Astrocyte (in vitro differentiated cells and primary cell): ENCODE data around the gene PNKP. TPM values are rescaled to one million over a fixed set of nuclear protein-coding genes. Genes with fewer than 3 reads are reported as not detected.

Source experiments
- DNase-seq: peaks from one replicate; pipeline ENCODE4 v3.0.0-alpha.2; 2010; ENCODE audit warnings: low read depth
- FAIRE-seq: peaks from 2 replicates; lab custom pipeline; 2011; peaks lifted over from hg19 to GRCh38; lab: Jason Lieb, UNC
- H2AFZ ChIP-seq: 2 replicates; pipeline ENCODE4 v1.6.0; 2012; ENCODE audit warnings: low read depth, low read length, inconsistent platforms
- H3K27ac ChIP-seq: 2 replicates; pipeline ENCODE4 v1.5.1; 2011; ENCODE audit warnings: low read depth, low read length, inconsistent platforms
- H3K27me3 ChIP-seq: 2 replicates; pipeline ENCODE4 v1.6.0; 2011; ENCODE audit warnings: low read length, inconsistent platforms; ENCODE audit not compliant: insufficient read depth
- H3K36me3 ChIP-seq: 2 replicates; pipeline ENCODE4 v1.5.1; 2011; ENCODE audit warnings: low read length, inconsistent platforms; ENCODE audit not compliant: insufficient read depth
- H3K4me1 ChIP-seq: 2 replicates; pipeline ENCODE4 v1.5.1; 2011; ENCODE audit warnings: low read length, inconsistent platforms; ENCODE audit not compliant: insufficient read depth
- H3K4me2 ChIP-seq: 2 replicates; pipeline ENCODE4 v1.6.0; 2012; ENCODE audit warnings: low read length, inconsistent platforms
- H3K4me3 ChIP-seq: 2 replicates; pipeline ENCODE4 v1.5.1; 2011; ENCODE audit warnings: low read depth, mild to moderate bottlenecking, low read length, inconsistent platforms; ENCODE audit not compliant: insufficient read depth
- H3K79me2 ChIP-seq: 2 replicates; pipeline ENCODE4 v1.6.0; 2012; ENCODE audit warnings: mild to moderate bottlenecking, low read length, inconsistent platforms; ENCODE audit not compliant: insufficient read depth
- H3K9ac ChIP-seq: 2 replicates; pipeline ENCODE4 v1.6.0; 2012; ENCODE audit warnings: mild to moderate bottlenecking, low read length, inconsistent platforms
- H3K9me3 ChIP-seq: 2 replicates; pipeline ENCODE4 v1.5.1; 2012; ENCODE audit warnings: low read depth, mild to moderate bottlenecking, low read length, inconsistent platforms; ENCODE audit not compliant: insufficient read depth
- H4K20me1 ChIP-seq: 2 replicates; pipeline ENCODE4 v1.6.0; 2012; ENCODE audit warnings: low read length, inconsistent platforms; ENCODE audit not compliant: insufficient read depth
- H3K27ac Mint-ChIP-seq: one replicate; pipeline ENCODE4 v1.8.0; 2021; ENCODE audit warnings: mild to moderate bottlenecking, mixed read lengths; ENCODE audit not compliant: unreplicated experiment
- H3K27me3 Mint-ChIP-seq: one replicate; pipeline ENCODE4 v1.8.0; 2021; ENCODE audit warnings: low read depth, mixed read lengths; ENCODE audit not compliant: unreplicated experiment
- H3K36me3 Mint-ChIP-seq: one replicate; pipeline ENCODE4 v1.8.0; 2021; ENCODE audit warnings: low read depth, mixed read lengths; ENCODE audit not compliant: unreplicated experiment
- H3K4me1 Mint-ChIP-seq: one replicate; pipeline ENCODE4 v1.8.0; 2021; ENCODE audit warnings: low read depth, mixed read lengths; ENCODE audit not compliant: unreplicated experiment
- H3K4me3 Mint-ChIP-seq: one replicate; pipeline ENCODE4 v1.8.0; 2021; ENCODE audit warnings: mild to moderate bottlenecking, moderate library complexity, mixed read lengths; ENCODE audit not compliant: unreplicated experiment
- H3K9me3 Mint-ChIP-seq: one replicate; pipeline ENCODE4 v1.8.0; 2021; ENCODE audit warnings: mild to moderate bottlenecking, mixed read lengths; ENCODE audit not compliant: unreplicated experiment
- EZH2 ChIP-seq: IDR thresholded peaks from 2 replicates; pipeline ENCODE4 v1.6.1; 2012; ENCODE audit warnings: mild to moderate bottlenecking, low read length, inconsistent platforms; ENCODE audit not compliant: insufficient read depth
- total RNA-seq: library from RNA; stranded (reverse); gene quantifications from 2 replicates; pipeline ENCODE4 v1.2.1, GENCODE V29; 2021
- TF ChIP-seq, protein P1 (sequence below): IDR thresholded peaks from 2 replicates; pipeline ENCODE4 v1.5.1; 2011; ENCODE audit warnings: low read depth, mild to moderate bottlenecking, inconsistent platforms, low read length, moderate library complexity; ENCODE audit not compliant: insufficient read depth

Gene PNKP
- total RNA-seq, 1 donor from 2014 or later = 54.8 TPM

DNA sequence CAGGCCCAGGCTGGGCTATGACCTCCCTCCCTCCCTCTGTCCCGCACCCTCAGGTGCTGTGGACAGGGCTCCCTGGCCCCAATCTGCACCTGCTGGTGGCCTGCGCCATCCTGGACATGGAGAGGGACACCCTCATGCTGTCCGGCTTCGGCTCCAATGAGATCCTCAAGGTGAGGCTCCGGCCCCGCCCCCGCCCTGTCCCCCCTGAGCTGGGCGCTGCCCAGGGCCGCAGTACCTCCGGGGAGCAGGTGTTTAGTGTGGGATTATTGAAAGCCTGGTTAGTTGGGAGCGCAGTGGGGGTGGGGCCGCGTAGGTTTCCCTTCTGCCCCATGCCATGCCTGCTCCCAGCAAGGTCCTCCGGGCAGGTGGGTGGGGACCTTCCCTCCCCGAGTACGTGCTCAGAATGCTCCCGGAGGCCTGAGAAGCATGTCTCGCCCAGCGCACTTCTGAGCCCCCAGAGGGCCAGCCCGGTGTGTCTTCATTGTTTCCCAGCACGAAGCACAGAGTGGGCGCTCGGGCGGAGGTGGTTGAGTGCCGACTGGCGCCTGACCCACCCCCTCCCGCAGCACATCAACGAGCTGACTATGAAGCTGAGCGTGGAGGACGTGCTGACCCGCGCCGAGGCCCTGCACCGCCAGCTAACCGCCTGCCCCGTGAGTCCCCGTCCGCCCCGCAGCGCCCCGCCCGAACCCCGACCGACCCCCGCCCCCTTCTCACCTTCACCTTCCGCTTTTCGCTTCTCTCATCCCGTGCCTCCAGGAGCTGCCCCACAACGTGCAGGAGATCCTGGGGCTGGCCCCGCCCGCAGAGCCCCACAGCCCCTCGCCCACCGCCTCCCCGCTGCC, 20.5 kb upstream of the PNKP start:
- Histone ChIP-seq H3K27me3 (no peaks in the 10 kb centered on the region), H3K4me1 (peaks cover 3% of the 10 kb centered on the region), H4K20me1 (no peaks in the 10 kb centered on the region), H3K9me3 (peaks cover 10% of the 10 kb centered on the region), H2AFZ (no peak overlapping the region), H3K79me2 (no peaks in the 10 kb centered on the region), H3K27ac (no peak overlapping the region), H3K4me2 (no peak overlapping the region), H3K4me3 (no peak overlapping the region), H3K36me3 (peaks cover 7% of the 10 kb centered on the region), H3K9ac (no peak overlapping the region)
- TF ChIP-seq, protein P1, sequence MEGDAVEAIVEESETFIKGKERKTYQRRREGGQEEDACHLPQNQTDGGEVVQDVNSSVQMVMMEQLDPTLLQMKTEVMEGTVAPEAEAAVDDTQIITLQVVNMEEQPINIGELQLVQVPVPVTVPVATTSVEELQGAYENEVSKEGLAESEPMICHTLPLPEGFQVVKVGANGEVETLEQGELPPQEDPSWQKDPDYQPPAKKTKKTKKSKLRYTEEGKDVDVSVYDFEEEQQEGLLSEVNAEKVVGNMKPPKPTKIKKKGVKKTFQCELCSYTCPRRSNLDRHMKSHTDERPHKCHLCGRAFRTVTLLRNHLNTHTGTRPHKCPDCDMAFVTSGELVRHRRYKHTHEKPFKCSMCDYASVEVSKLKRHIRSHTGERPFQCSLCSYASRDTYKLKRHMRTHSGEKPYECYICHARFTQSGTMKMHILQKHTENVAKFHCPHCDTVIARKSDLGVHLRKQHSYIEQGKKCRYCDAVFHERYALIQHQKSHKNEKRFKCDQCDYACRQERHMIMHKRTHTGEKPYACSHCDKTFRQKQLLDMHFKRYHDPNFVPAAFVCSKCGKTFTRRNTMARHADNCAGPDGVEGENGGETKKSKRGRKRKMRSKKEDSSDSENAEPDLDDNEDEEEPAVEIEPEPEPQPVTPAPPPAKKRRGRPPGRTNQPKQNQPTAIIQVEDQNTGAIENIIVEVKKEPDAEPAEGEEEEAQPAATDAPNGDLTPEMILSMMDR = no peak
- TF ChIP-seq EZH2 = no peak
- no peak overlapping the region for H3K27ac Mint-ChIP-seq
- no peak overlapping the region for H3K4me3 Mint-ChIP-seq
- H3K36me3 Mint-ChIP-seq = peaks cover 16% of the 10 kb centered on the region
- H3K27me3 Mint-ChIP-seq = peaks cover 19% of the 10 kb centered on the region
- no peaks in the 10 kb centered on the region for H3K9me3 Mint-ChIP-seq
- FAIRE-seq (no peak), DNase-seq (no peak)
- no peaks in the 10 kb centered on the region for H3K4me1 Mint-ChIP-seq

DNA sequence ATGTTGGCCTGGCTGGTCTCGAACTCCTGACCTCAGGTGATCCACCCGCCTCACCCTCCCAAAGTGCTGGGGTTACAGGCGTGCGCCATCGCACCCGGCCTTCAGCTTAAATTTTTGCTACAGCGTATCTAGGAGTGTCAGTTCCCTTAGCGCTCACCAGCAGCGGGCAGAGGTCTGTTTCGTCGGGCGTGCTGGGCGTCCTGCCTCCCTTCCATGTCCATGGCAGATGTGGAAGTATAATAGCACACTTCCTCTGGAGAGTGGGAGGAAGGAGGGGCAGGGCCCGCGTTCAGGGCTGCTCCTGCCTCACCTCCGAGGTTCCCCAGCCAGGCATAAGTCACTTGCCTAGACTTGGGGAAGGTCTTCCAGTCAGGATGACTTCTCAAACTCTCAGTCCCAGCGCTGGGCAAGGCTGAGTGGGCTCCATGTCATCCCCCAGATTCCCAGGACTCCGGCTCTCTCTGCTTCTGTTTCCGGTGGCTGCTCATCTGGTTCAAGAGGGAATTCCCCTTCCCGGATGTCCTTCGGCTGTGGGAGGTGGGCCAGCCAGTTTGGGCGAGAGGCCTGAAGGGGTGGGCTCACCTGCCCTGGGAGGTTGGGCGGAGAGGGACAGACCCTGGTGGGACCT, 19.8 kb upstream of the PNKP start:
- Mint-ChIP-seq H3K36me3 (peaks cover 18% of the 10 kb centered on the region), H3K27ac (no peak overlapping the region), H3K4me3 (no peak overlapping the region), H3K4me1 (no peaks in the 10 kb centered on the region), H3K9me3 (no peaks in the 10 kb centered on the region), H3K27me3 (peaks cover 12% of the 10 kb centered on the region)
- TF ChIP-seq, protein P1 = no peak
- TF ChIP-seq EZH2 = no peak
- Histone ChIP-seq H4K20me1 (no peaks in the 10 kb centered on the region), H3K9me3 (peaks cover 14% of the 10 kb centered on the region), H2AFZ (no peak overlapping the region), H3K4me2 (no peak overlapping the region), H3K79me2 (no peaks in the 10 kb centered on the region), H3K27ac (no peak overlapping the region), H3K9ac (no peak overlapping the region), H3K4me1 (peaks cover 3% of the 10 kb centered on the region), H3K36me3 (peaks cover 9% of the 10 kb centered on the region), H3K27me3 (no peaks in the 10 kb centered on the region), H3K4me3 (no peak overlapping the region)
- FAIRE-seq (no peak), DNase-seq (no peak)
